Smooth muscle cell of the pulmonary artery (primary cell): ENCODE measurements around the gene RNU6-7. TPM values are rescaled to one million over a fixed set of nuclear protein-coding genes. Genes with fewer than 3 reads are reported as not detected.

Experiments used
- total RNA-seq: library from RNA; depleted of rRNA; stranded (reverse); fragments of >200 nt; gene quantifications from 2 replicates; pipeline ENCODE4 v1.2.3, GENCODE V29; 2014

RNU6-7 gene
- total RNA-seq = not detected in 2 replicates

DNA sequence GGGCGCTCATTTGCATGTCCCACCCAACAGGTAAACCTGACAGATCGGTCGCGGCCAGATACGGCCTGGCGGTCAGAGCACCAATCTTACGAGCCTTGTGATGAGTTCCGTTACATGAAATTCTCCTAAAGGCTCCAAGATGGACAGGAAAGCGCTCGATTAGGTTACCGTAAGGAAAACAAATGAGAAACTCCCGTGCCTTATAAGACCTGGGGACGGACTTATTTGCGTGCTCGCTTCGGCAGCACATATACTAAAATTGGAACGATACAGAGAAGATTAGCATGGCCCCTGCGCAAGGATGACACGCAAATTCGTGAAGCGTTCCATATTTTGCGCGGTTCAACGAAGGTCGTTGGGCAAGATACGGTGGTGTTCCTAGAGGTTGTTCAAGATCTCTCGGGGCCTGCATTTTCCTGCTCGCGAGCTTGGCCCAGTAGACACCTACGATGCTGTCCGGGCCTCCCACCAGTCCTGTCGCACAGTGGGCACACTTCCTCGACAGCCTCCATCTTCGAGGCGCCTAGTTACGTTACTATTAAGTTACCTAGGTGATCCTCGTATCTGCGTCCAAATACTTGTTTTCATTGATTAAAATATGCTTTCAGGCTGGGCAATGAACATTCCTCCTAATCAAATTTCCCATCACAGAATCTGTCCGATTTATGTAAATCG is at the start of gene RNU6-7:
Gene RNU6-7 (plus strand): TSS at position 230 of the 675 bp plus-strand sequence.

DNA sequence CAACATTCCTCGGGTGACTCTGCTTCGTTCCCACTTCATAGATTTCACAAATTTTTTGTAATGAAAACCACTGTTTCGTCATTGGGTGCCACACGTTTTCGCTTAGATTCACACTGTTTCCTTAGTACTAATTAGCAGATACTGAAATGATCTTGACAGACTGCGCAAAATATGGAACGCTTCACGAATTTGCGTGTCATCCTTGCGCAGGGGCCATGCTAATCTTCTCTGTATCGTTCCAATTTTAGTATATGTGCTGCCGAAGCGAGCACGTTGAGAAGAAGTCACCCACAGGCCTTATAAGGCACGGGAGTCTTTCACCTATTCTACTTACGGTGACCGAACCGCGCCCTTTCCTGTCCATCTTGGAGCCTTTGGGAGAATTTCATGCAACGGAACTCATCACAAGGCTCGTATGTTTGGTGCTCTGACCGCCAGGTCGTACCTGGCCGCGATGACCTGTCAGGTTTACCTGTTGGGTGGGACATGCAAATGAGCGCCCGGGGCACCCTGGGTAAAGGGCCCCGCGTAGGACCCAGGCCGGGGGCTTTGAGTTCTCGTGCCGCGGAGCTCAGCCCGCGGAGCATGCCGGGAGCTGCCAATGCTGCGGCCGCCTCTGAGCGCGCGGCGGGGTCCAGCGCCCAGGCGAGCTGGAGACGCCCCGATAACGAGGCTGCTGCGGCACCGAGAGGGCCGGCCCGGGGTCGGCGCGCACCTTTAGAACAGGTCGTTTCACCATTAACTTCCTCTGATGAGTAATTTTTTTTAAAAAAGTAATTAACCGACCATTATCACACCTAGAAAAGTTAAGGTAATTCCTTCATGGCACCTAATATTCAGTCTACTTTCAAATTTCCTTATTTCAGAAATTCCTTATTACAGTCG is 1.4 kb downstream of the RNU6-7 start, which contains the start of gene RNU6-8:
Gene RNU6-8 (minus strand): TSS at position 272 of the 885 bp plus-strand sequence.

Other genes starting within 250 kb of the RNU6-7 start
- gene ARHGAP5, start 124.7 kb upstream of the RNU6-7 start, total RNA-seq = 89.1 and 98.5 TPM in 2 replicates
- gene RNU6-8, start 1.2 kb downstream of the RNU6-7 start, total RNA-seq = not detected in 2 replicates
- 10.1 and 47.7 TPM in 2 replicates for gene AKAP6, start 127.3 kb downstream of the RNU6-7 start, total RNA-seq